Measurements from ENCODE around the gene ANKRD66. TPM values are rescaled to one million over a fixed set of nuclear protein-coding genes. Genes with fewer than 3 reads are reported as not detected.
A peak's percentile ranks its signal among the peaks of the same experiment; 100 is the strongest.

Gene ANKRD66
- total RNA-seq, 1 experiment from 2014 or later: not detected

DNA sequence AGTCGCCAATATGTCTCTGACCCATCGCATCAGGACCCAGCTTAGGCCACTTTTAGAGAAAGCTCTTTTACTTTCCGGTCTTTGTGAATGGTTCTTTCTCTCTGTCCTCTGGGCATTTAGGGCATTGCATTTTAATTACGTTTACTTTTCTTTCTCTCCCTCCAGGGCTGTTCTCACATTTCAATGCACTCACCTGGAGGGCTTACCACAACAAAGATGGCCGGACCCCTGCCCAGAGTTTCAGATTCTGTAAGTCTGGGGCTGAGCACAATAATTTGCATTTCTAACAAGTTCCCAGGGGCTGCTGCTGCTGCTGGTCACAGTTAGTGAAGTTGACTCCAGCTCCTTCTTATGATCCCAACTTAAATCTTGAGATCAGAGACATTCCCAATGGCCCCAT lies 3.0 kb downstream of the ANKRD66 start:
- no peak overlapping the region for H4K5ac ChIP-seq (ENCODE audit: insufficient read length, low read depth, low read length)
- H4K20me1 ChIP-seq (ENCODE audit: control insufficient read depth, insufficient read depth, insufficient read length): no peaks in the 10 kb centered on the region
- Mint-ChIP-seq H3K4me3 (peak overlapping the region; percentile 29 to 68; a peak in 4 of 5 replicates), H3K27me3 (ENCODE audit: low read depth) (peaks cover 14% of the 10 kb centered on the region), H3K27ac (peak overlapping the region; percentile 69 to 97 (median 95)), H3K36me3 (ENCODE audit: insufficient read depth in 1 of 3, low read depth in 3 of 3) (no peaks in the 10 kb centered on the region), H3K9me3 (no peaks in the 10 kb centered on the region; a peak in 1 of 5 replicates), H3K4me1 (peaks cover 18 to 19% of the 10 kb centered on the region in 2 experiments)
- H3K23me2 ChIP-seq (ENCODE audit: insufficient read length, low read depth, low read length, poor library complexity, severe bottlenecking): no peaks in the 10 kb centered on the region
- H3K4ac ChIP-seq (ENCODE audit: low read depth, low read length): no peak overlapping the region
- no peak overlapping the region for H2BK5ac ChIP-seq (ENCODE audit: insufficient read length, low read length)
- H2AK5ac ChIP-seq (ENCODE audit: insufficient read length, low read length): no peak overlapping the region
- no peak overlapping the region for H2AFZ ChIP-seq (ENCODE audit: low read length)
- no peak overlapping the region for H4K8ac ChIP-seq (replicated peaks; ENCODE audit: insufficient read length, low read depth, low read length)
- no peaks in the 10 kb centered on the region for H3K9me3 ChIP-seq (ENCODE audit: control insufficient read depth, low read depth, low read length)
- H3K27ac ChIP-seq (ENCODE audit: insufficient read length, low read depth, low read length): no peak overlapping the region
- H2BK20ac ChIP-seq (ENCODE audit: low read depth, low read length, poor library complexity, severe bottlenecking): no peak overlapping the region
- TF ChIP-seq CTCF (conservative IDR thresholded peaks at IDR 0.05): 0 out of 3 replicates have a peak, but pooled peaks have one; percentile 13
- H2BK12ac ChIP-seq (ENCODE audit: insufficient read length, low read depth, low read length): no peak overlapping the region
- no peaks in the 10 kb centered on the region for H3K79me2 ChIP-seq (ENCODE audit: insufficient read depth, low read length)
- H3K9ac ChIP-seq (ENCODE audit: extremely low read depth, insufficient read length, low read length): no peak overlapping the region
- no peak overlapping the region for H3T11ph ChIP-seq (ENCODE audit: low read length)
- H2BK120ac ChIP-seq (ENCODE audit: low read depth, low read length, poor library complexity, severe bottlenecking): no peak overlapping the region
- H3K56ac ChIP-seq (ENCODE audit: insufficient read length, low read depth, low read length): no peak overlapping the region
- peaks cover 2% of the 10 kb centered on the region; the same call in 1 of the 2 replicates for H3K4me1 ChIP-seq (ENCODE audit: insufficient read depth, low read length)
- H3K27me3 ChIP-seq (ENCODE audit: insufficient read depth, low read length): no peaks in the 10 kb centered on the region
- WGBS (ENCODE audit: extremely low coverage, insufficient read length, low lambda C conversion rate): no CpG with 5 or more reads among the region's 5 CpGs
- no peak overlapping the region for H2BK15ac ChIP-seq (ENCODE audit: low read depth, low read length)
- DNase-seq: peak; percentile 63
- peak overlapping the region; percentile 34 for H3K18ac ChIP-seq (ENCODE audit: insufficient read length, low read depth, low read length)
- no peak overlapping the region for H3K23ac ChIP-seq (ENCODE audit: insufficient read length, low read depth, low read length)
- no peak overlapping the region for H3K14ac ChIP-seq (ENCODE audit: insufficient read depth, low read length)
- no peaks in the 10 kb centered on the region for H3K79me1 ChIP-seq (ENCODE audit: insufficient read depth, low read depth, low read length, poor library complexity, severe bottlenecking)
- H3K4me2 ChIP-seq (ENCODE audit: insufficient read depth, insufficient read length, low read length): no peak overlapping the region
- no peak overlapping the region for H4K91ac ChIP-seq (ENCODE audit: insufficient read length, low read depth, low read length)
